Dermis microvascular lymphatic vessel endothelial cell (primary cell): ENCODE results near the gene MUS81. TPM values are rescaled to one million over a fixed set of nuclear protein-coding genes. Genes with fewer than 3 reads are reported as not detected.

Experiments used
- DNase-seq, 2 donors: peaks; one replicate each; pipeline versions ENCODE4 v3.0.0 to v3.0.0-alpha.2; 2010; ENCODE audit warnings: low read depth in 2 of 2
- total RNA-seq: library from RNA; depleted of rRNA; stranded (reverse); fragments of >200 nt; gene quantifications from 2 replicates; pipeline ENCODE4 v1.2.1, GENCODE V29; 2014

The MUS81 gene
- total RNA-seq, 1 donor from 2014 or later: 32.6 TPM

DNA sequence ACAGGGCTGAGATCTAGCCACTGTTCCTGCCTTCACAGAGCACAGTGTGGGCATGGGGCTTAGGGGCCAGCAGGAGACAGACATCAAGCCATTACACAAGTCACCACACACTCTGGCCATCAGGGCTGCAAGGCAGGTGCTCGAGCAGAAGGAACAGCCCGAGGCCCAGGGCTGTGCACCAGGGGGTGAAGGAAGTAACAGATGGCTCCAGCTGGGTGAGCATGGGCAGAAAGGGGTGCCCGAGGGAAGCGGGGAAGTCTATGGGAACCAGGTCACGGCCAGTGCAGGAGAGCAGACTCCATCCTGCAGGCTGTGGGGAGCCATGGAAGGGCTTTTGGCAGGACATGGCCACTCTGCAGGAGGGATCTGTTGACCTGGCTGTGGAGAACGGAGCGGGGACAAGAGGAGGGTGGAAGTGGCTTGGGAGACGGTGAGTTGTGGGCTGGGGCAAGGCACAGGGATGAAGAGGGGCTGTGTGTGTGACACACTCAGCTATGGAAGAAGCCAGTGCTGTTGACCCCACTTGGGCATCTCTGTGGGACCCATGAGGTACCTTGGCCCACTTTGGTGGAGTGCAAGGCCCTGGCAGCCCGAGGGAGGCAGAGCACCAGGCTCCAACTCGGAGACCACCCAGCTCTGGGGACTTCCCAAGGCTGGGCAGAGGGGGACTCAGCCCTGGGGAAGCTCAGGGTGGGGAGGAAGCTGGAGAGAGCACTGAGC is 55.0 kb downstream of the MUS81 start:
- DNase-seq: no peak

DNA sequence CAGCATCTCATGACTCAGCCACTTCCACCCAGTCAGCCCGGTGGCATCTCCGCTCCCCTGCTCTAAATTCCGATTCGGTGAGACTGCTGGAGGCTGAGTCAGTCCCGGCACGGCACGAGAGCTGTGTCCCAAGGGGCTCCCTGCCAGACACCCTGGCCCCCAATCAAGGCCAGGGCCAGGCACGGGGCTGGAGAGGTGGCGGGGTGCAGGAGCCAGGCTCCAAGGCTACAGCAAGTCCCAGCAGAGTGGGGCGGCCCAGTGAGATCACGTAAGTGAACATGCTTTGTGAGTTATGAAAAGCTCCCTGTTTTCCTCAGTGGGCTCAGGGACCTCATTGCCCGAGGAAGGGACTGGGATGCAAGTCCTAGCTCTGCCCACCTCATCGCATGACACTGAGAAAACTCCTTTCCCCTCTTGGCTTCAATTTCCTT is 55.6 kb downstream of the MUS81 start:
- DNase-seq: peak; percentile 68 to 96

Other genes with a start within 250 kb of the MUS81 start
- gene MAP3K11, start 246.2 kb upstream of the MUS81 start, total RNA-seq: 57.1 and 78.8 TPM in 2 replicates
- 10.4 and 17.6 TPM in 2 replicates for gene PCNX3, start 244.7 kb upstream of the MUS81 start, total RNA-seq
- gene SIPA1, start 222.3 kb upstream of the MUS81 start, total RNA-seq: 54.0 and 56.0 TPM in 2 replicates
- gene RELA, start 197.5 kb upstream of the MUS81 start, total RNA-seq: 8.7 and 16.3 TPM in 2 replicates
- gene KAT5, start 148.2 kb upstream of the MUS81 start, total RNA-seq: 37.6 and 38.4 TPM in 2 replicates
- 39.8 and 42.6 TPM in 2 replicates for gene RNASEH2C, start 139.6 kb upstream of the MUS81 start, total RNA-seq
- 6.2 and 11.9 TPM in 2 replicates for gene AP5B1, start 79.5 kb upstream of the MUS81 start, total RNA-seq
- gene OVOL1, start 73.4 kb upstream of the MUS81 start, total RNA-seq: not detected in 2 replicates
- gene SNX32, start 26.5 kb upstream of the MUS81 start, total RNA-seq: 0.13 and 0.51 TPM in 2 replicates
- 976 and 1,057 TPM in 2 replicates for gene CFL1, start 2.3 kb upstream of the MUS81 start, total RNA-seq
- gene EFEMP2, start 12.4 kb downstream of the MUS81 start, total RNA-seq: 11.2 and 44.4 TPM in 2 replicates
- gene CTSW, start 19.4 kb downstream of the MUS81 start, total RNA-seq: 0.13 TPM in 2 replicates
- 157 and 195 TPM in 2 replicates for gene FIBP, start 28.0 kb downstream of the MUS81 start, total RNA-seq
- gene CCDC85B, start 30.2 kb downstream of the MUS81 start, total RNA-seq: 40.7 and 49.3 TPM in 2 replicates
- 2.1 and 3.8 TPM in 2 replicates for gene FOSL1, start 40.0 kb downstream of the MUS81 start, total RNA-seq
- gene C11orf68, start 58.6 kb downstream of the MUS81 start, total RNA-seq: 12.3 and 19.8 TPM in 2 replicates
- gene DRAP1, start 59.0 kb downstream of the MUS81 start, total RNA-seq: 67.3 and 84.5 TPM in 2 replicates
- gene TSGA10IP, start 85.0 kb downstream of the MUS81 start, total RNA-seq: not detected in 2 replicates
- 23.9 and 27.8 TPM in 2 replicates for gene SART1, start 101.3 kb downstream of the MUS81 start, total RNA-seq
- 21.7 and 29.7 TPM in 2 replicates for gene EIF1AD, start 141.7 kb downstream of the MUS81 start, total RNA-seq
- gene BANF1, start 142.1 kb downstream of the MUS81 start, total RNA-seq: 16.7 and 20.4 TPM in 2 replicates
- 0.38 and 0.64 TPM in 2 replicates for gene CST6, start 151.6 kb downstream of the MUS81 start, total RNA-seq
- gene CATSPER1, start 166.0 kb downstream of the MUS81 start, total RNA-seq: 0.13 TPM in 1 of 2 replicates, not detected in the other
- gene GAL3ST3, start 188.7 kb downstream of the MUS81 start, total RNA-seq: 0.26 and 0.38 TPM in 2 replicates
- 70.3 and 72.7 TPM in 2 replicates for gene SF3B2, start 191.9 kb downstream of the MUS81 start, total RNA-seq
- 16.4 and 30.7 TPM in 2 replicates for gene PACS1, start 209.8 kb downstream of the MUS81 start, total RNA-seq